Panc1 (cell line): Measurements from ENCODE around the gene SLPI. TPM values are rescaled to one million over a fixed set of nuclear protein-coding genes. Genes with fewer than 3 reads are reported as not detected.

Experiments
- ATAC-seq: fragments of 200-7000 bp; cut with Tn5 transposase; 2 replicates; pipeline ENCODE4 v1.9.1; 2020; ENCODE audit warnings: mild to moderate bottlenecking, moderate library complexity
- BruUV-seq: library from RNA; stranded (reverse); fragments of 400-500 nt; replicated peaks from 2 replicates; lab custom pipeline; 2021; lab: Mats Ljungman, UMichigan
- CTCF ChIA-PET: fragments of 300-600 bp; sonication (Branson Sonifier 250); formaldehyde crosslinking; loops from one replicate; lab custom pipeline; 2022; ENCODE audit warnings: antibody characterized with exemption; lab: Charles Lee
- POLR2A ChIA-PET: fragments of 300-600 bp; sonication (Branson Sonifier 250); formaldehyde crosslinking; loops from one replicate; lab custom pipeline; 2022; ENCODE audit warnings: antibody characterized with exemption; lab: Charles Lee
- DNase-seq: peaks from one replicate; pipeline ENCODE4 v3.0.0-alpha.2; 2010; ENCODE audit warnings: low read depth, low spot score
- H3K27ac ChIP-seq: 2 replicates; pipeline ENCODE4 v1.5.1; 2011; ENCODE audit warnings: mild to moderate bottlenecking, low read length, inconsistent platforms
- H3K27me3 ChIP-seq: fragments of 200-500 bp; sonication (Bioruptor generic); 2 replicates; pipeline ENCODE4 v1.6.0; 2014; ENCODE audit warnings: low read length, inconsistent platforms; ENCODE audit not compliant: control insufficient read depth, insufficient read depth
- H3K36me3 ChIP-seq: fragments of 200-500 bp; sonication (Bioruptor generic); 2 replicates; pipeline ENCODE4 v1.5.1; 2014; ENCODE audit warnings: inconsistent platforms, mild to moderate bottlenecking, low read length, moderate library complexity; ENCODE audit not compliant: control insufficient read depth, insufficient read depth
- H3K4me1 ChIP-seq: 2 replicates; pipeline ENCODE4 v1.5.1; 2011; ENCODE audit warnings: inconsistent platforms, mild to moderate bottlenecking, low read length, moderate library complexity; ENCODE audit not compliant: control insufficient read depth, insufficient read depth
- H3K4me3 ChIP-seq, 2 experiments: 2 replicates each; pipeline ENCODE4 v1.5.1; 2011 to 2012; ENCODE audit warnings: low read depth in 2 of 2, low read length in 2 of 2, mild to moderate bottlenecking in 2 of 2, inconsistent platforms in 1 of 2, moderate library complexity in 1 of 2
- H3K9me3 ChIP-seq: fragments of 200-500 bp; sonication (Bioruptor generic); 2 replicates; pipeline ENCODE4 v1.5.1; 2014; ENCODE audit warnings: low read depth, mild to moderate bottlenecking, inconsistent platforms, low read length, moderate library complexity; ENCODE audit not compliant: control insufficient read depth, insufficient read depth
- CTCF ChIP-seq: fragments of 450-650 bp; IDR thresholded peaks from 2 replicates; pipeline ENCODE4 v1.5.1; 2017; ENCODE audit warnings: mild to moderate bottlenecking
- POLR2AphosphoS5 ChIP-seq: IDR thresholded peaks from 2 replicates; pipeline ENCODE4 v1.6.1; 2012; ENCODE audit warnings: mild to moderate bottlenecking, low read depth, low read length, moderate library complexity
- REST ChIP-seq, 2 experiments: IDR thresholded peaks; 2 replicates each; pipeline ENCODE4 v1.6.1; 2011 to 2012; ENCODE audit warnings: low read depth in 2 of 2, control low read depth in 1 of 2, low read length in 1 of 2, mild to moderate bottlenecking in 1 of 2, moderate library complexity in 1 of 2; ENCODE audit not compliant: insufficient read depth in 1 of 2
- SIN3A ChIP-seq: IDR thresholded peaks from 2 replicates; pipeline ENCODE4 v1.6.1; 2012; ENCODE audit warnings: low read depth, mild to moderate bottlenecking, low read length, moderate library complexity, borderline replicate concordance; ENCODE audit not compliant: insufficient read depth
- TCF7L2 ChIP-seq: IDR thresholded peaks from 2 replicates; pipeline ENCODE4 v1.6.1; 2011; ENCODE audit warnings: mild to moderate bottlenecking, low read depth, low read length, inconsistent platforms
- in situ Hi-C: cut with HindIII; loops from 2 replicates; pipeline ENCODE4 v1.10.0; 2016; ENCODE audit warnings: low sequenced_read_pairs, low pct_unique_long_range_greater_than_20kb
- intact Hi-C: fragments of 100-400 bp; cut with micrococcal nuclease; formaldehyde crosslinking; loops from one replicate; pipeline ENCODE4 v1.10.0; 2022; ENCODE audit not compliant: unreplicated experiment
- total RNA-seq: library from RNA; stranded (reverse); gene quantifications from one replicate; pipeline ENCODE4 v1.2.1, GENCODE V29; 2021; ENCODE audit not compliant: unreplicated experiment

Gene SLPI
- total RNA-seq, 1 experiment from 2014 or later, result 0.74 TPM

GRCh38 chr20:45246109-45246508 lies 8.3 kb downstream of the SLPI start:
- intact Hi-C loops (no loop called here), in situ Hi-C loops (no loop called here)
- Histone ChIP-seq H3K27me3 (peaks cover 62% of the 10 kb centered on the region), H3K9me3 (no peaks in the 10 kb centered on the region), H3K36me3 (no peaks in the 10 kb centered on the region), H3K27ac (no peak overlapping the region), H3K4me1 (no peaks in the 10 kb centered on the region), H3K4me3 (no peak overlapping the region)
- no TSS peak for BruUV-seq
- no peak for DNase-seq
- POLR2A ChIA-PET, result no interaction called here
- CTCF ChIA-PET, result no interaction called here
- ATAC-seq, result no peak
- no peak for TF ChIP-seq REST (IDR thresholded peaks at IDR 0.05; ENCODE audit: insufficient read depth in 1 of 2, low read depth in 2 of 2, low read length in 1 of 2)
- TF ChIP-seq TCF7L2, result no peak
- no peak for TF ChIP-seq POLR2AphosphoS5
- TF ChIP-seq SIN3A, result no peak
- no peak for TF ChIP-seq CTCF

GRCh38 chr20:45238139-45238538 lies 16.2 kb downstream of the SLPI start:
- no TSS peak for BruUV-seq
- Histone ChIP-seq H3K27me3 (peaks cover 17% of the 10 kb centered on the region), H3K4me1 (no peaks in the 10 kb centered on the region), H3K9me3 (no peaks in the 10 kb centered on the region), H3K36me3 (no peaks in the 10 kb centered on the region; the same call in 1 of the 2 replicates), H3K27ac (no peak overlapping the region), H3K4me3 (no peak overlapping the region)
- ATAC-seq, result no peak
- no peak for DNase-seq
- intact Hi-C loops, result no loop called here
- in situ Hi-C loops, result no loop called here
- POLR2A ChIA-PET, result no interaction called here
- no peak for TF ChIP-seq POLR2AphosphoS5
- no peak for TF ChIP-seq TCF7L2
- no peak for TF ChIP-seq CTCF
- no peak for TF ChIP-seq REST (IDR thresholded peaks at IDR 0.05; ENCODE audit: insufficient read depth in 1 of 2, low read depth in 2 of 2, low read length in 1 of 2)
- no peak for TF ChIP-seq SIN3A
- CTCF ChIA-PET, result no interaction called here
